Measurements from ENCODE around the gene FDX2. TPM values are rescaled to one million over a fixed set of nuclear protein-coding genes. Genes with fewer than 3 reads are reported as not detected.

The FDX2 gene
- total RNA-seq, 4 donors from 2014 or later, result 6.7 to 36.5 (median 16.6) TPM

DNA sequence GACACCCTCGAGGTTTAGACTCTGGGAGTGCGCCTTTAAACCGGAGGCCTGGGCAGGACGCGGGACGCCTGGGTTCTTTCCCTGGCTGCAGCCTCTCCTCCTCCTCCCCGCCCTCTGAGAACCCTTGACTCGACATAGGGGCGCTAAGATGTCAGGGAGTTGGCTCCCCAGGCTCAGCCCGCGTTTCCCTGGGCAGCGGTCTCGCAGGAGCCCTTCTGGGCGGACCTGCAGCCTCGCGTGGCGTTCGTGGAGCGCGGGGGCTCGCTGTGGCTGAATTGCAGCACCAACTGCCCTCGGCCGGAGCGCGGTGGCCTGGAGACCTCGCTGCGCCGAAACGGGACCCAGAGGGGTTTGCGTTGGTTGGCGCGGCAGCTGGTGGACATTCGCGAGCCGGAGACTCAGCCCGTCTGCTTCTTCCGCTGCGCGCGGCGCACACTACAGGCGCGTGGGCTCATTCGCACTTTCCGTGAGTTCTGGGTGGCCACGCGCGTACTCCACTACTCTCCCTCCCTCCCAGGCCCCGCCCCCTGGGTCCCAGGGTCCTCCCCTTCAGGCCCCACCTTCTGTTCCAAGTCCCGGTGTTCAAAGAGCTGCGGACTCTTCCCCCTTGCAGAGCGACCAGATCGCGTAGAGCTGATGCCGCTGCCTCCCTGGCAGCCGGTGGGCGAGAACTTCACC lies 24.8 kb downstream of the FDX2 start:
- Histone ChIP-seq H3K9me3 (no peaks in the 10 kb centered on the region), H3K36me3 (no peaks in the 10 kb centered on the region), H3K27me3 (peaks cover 98% of the 10 kb centered on the region), H3K27ac (peak overlapping the region in 1 of 4 donors; percentile 23), H3K4me1 (peaks cover 0 to 94% (median 53%) of the 10 kb centered on the region in 3 donors), H3K4me3 (peak overlapping the region in 1 of 2 donors; percentile 46)
- peak; percentile 24 for ATAC-seq
- TF ChIP-seq, protein P1, sequence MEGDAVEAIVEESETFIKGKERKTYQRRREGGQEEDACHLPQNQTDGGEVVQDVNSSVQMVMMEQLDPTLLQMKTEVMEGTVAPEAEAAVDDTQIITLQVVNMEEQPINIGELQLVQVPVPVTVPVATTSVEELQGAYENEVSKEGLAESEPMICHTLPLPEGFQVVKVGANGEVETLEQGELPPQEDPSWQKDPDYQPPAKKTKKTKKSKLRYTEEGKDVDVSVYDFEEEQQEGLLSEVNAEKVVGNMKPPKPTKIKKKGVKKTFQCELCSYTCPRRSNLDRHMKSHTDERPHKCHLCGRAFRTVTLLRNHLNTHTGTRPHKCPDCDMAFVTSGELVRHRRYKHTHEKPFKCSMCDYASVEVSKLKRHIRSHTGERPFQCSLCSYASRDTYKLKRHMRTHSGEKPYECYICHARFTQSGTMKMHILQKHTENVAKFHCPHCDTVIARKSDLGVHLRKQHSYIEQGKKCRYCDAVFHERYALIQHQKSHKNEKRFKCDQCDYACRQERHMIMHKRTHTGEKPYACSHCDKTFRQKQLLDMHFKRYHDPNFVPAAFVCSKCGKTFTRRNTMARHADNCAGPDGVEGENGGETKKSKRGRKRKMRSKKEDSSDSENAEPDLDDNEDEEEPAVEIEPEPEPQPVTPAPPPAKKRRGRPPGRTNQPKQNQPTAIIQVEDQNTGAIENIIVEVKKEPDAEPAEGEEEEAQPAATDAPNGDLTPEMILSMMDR (IDR thresholded peaks at IDR 0.05), result no peak
- no peak for TF ChIP-seq POLR2AphosphoS5 (IDR thresholded peaks at IDR 0.05)
- TF ChIP-seq EP300 (IDR thresholded peaks at IDR 0.05), result no peak
- TF ChIP-seq POLR2A (IDR thresholded peaks at IDR 0.05), result peak in 1 of 2 donors; percentile 6
- WGBS, 2 donors (ENCODE audit: low coverage in 1 of 2), result 0% methylated on average over 6 of the region's 57 CpGs; no CpG with 5 or more reads in 1 of the 2 donors

DNA sequence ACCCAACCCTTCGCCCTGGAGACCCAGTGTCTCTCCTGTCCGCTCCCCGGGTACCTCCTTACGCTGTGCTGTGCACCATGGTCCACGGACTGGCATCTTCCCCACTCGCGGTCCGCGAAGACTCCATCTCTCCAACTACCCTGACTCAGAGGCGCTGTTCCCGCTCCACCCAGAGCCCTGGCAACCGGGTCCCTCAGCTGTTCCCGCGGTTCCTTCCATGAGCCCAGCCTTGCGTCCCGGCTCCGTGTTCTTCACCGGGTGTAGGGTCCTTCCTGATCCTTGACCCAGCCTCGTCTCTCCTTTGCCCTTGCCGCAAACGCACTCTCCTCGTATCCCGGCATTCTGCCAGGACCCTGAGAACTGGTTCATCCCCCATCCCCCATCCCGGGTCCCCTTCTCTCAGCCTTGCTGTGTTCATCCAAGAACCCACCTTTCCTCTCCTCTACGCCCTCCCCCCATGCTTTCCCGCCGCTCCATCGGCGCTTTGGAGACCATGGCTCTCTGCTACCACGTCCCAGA lies 25.4 kb downstream of the FDX2 start:
- H3K27me3 ChIP-seq, result peaks cover 94% of the 10 kb centered on the region
- no peak overlapping the region for H3K27ac ChIP-seq
- peaks cover 0 to 2% of the 10 kb centered on the region in 2 donors for H3K36me3 ChIP-seq
- peak overlapping the region in 1 of 2 donors; percentile 46 for H3K4me3 ChIP-seq
- WGBS, 2 donors (ENCODE audit: low coverage in 1 of 2), result 0 to 2% methylated on average over 20 to 27 of the region's 30 CpGs
- no peaks in the 10 kb centered on the region for H3K9me3 ChIP-seq
- ATAC-seq, result no peak
- H3K4me1 ChIP-seq, result peaks cover 0 to 88% (median 47%) of the 10 kb centered on the region in 3 donors
- TF ChIP-seq, protein P1 (IDR thresholded peaks at IDR 0.05), result no peak
- no peak for TF ChIP-seq POLR2AphosphoS5 (IDR thresholded peaks at IDR 0.05)
- TF ChIP-seq POLR2A (IDR thresholded peaks at IDR 0.05), result no peak
- no peak for TF ChIP-seq EP300 (IDR thresholded peaks at IDR 0.05)

DNA sequence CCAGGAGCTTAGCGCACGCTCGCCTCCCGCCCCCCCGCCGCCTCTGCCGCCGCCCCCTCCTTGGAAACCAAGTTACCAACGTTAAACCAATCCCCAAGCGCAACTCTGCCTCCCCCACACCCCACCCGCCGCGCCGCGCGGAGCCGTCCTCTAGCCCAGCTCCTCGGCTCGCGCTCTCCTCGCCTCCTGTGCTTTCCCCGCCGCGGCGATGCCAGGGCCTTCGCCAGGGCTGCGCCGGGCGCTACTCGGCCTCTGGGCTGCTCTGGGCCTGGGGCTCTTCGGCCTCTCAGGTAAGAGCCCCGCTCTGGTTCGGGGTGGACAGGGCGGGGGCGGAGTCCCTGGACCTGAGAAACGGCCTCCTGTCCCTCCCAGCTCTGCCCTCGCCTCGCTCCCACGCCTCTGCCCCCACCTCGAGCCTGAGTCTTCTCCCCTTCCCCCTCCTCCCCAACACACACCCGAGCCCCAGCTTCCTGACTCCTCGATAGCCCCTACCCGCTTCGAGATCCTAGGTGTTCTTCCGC lies 25.9 kb downstream of the FDX2 start, which contains the start of gene ICAM5:
TSS of gene ICAM5 (plus strand) at position 117 of the 521 bp plus-strand sequence. CDS start at position 209, 92 bp downstream.
- Histone ChIP-seq H3K4me1 (peaks cover 0 to 82% (median 42%) of the 10 kb centered on the region in 3 donors), H3K27ac (no peak within 1 kb of the TSS), H3K9me3 (no peaks in the 10 kb centered on the region), H3K4me3 (peak within 1 kb of the TSS in 1 of 2 donors; percentile 46), H3K27me3 (peaks cover 94% of the 10 kb centered on the region), H3K36me3 (peaks cover 0 to 7% of the 10 kb centered on the region in 2 donors)
- no peak for ATAC-seq
- WGBS, 2 donors (ENCODE audit: low coverage in 1 of 2), result 4% methylated on average over 9 of the region's 45 CpGs; no CpG with 5 or more reads in 1 of the 2 donors
- TF ChIP-seq POLR2A (IDR thresholded peaks at IDR 0.05), result no peak
- no peak for TF ChIP-seq POLR2AphosphoS5 (IDR thresholded peaks at IDR 0.05)
- TF ChIP-seq, protein P1 (IDR thresholded peaks at IDR 0.05), result no peak
- TF ChIP-seq EP300 (IDR thresholded peaks at IDR 0.05), result no peak

DNA sequence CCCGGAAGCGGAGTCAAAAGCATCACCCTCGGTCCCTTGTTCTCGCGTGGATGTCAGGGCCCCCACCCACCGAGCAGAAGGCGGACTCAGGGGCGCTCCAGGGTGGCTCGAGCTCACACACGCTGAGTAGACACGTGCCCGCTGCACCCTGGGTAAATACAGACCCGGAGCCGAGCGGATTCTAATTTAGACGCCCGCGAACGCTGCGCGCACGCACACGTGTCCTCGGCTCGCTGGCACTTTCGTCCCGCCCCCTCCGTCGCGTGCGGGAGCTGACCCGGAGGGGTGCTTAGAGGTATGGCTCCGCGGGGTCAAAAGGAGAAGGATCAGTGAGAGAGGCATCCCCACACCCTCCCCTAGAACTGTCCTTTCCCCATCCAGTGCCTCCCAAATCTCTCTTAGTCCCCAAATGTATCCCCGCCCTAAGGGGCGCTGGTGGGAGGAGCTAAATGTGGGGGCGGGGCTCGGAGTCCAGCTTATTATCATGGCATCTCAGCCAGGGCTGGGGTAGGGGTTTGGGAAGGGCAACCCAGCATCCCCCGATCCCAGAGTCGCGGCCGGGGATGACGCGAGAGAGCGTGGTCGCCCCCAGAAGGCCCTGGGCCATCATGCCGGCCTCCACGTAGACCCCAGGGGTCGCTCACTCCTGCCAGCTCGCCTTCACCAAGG lies 26.5 kb downstream of the FDX2 start:
- ATAC-seq, result no peak
- no peak overlapping the region for H3K27ac ChIP-seq
- H3K9me3 ChIP-seq, result no peaks in the 10 kb centered on the region
- peaks cover 0 to 13% of the 10 kb centered on the region in 2 donors for H3K36me3 ChIP-seq
- peaks cover 0 to 76% (median 42%) of the 10 kb centered on the region in 3 donors for H3K4me1 ChIP-seq
- whole genome bisulfite sequencing, 2 donors (ENCODE audit: low coverage in 1 of 2), result 3% methylated on average over 29 of the region's 50 CpGs; no CpG with 5 or more reads in 1 of the 2 donors
- peaks cover 94% of the 10 kb centered on the region for H3K27me3 ChIP-seq
- TF ChIP-seq POLR2A (IDR thresholded peaks at IDR 0.05) (no peak), EP300 (IDR thresholded peaks at IDR 0.05) (no peak), POLR2AphosphoS5 (IDR thresholded peaks at IDR 0.05) (no peak)
- TF ChIP-seq, protein P1 (IDR thresholded peaks at IDR 0.05), result no peak
- H3K4me3 ChIP-seq, result peak overlapping the region in 1 of 2 donors; percentile 46
